GM19023 (cell line): Measurements from ENCODE around the gene SKP1.
A peak's percentile ranks its signal among the peaks of the same experiment; 100 is the strongest.

Source experiments
- ATAC-seq: cut with Tn5 transposase; IDR thresholded peaks from one replicate; pipeline ENCODE4 v1.9.1; 2021; ENCODE audit warnings: mild to moderate bottlenecking, moderate library complexity; ENCODE audit not compliant: unreplicated experiment

SKP1 gene

DNA sequence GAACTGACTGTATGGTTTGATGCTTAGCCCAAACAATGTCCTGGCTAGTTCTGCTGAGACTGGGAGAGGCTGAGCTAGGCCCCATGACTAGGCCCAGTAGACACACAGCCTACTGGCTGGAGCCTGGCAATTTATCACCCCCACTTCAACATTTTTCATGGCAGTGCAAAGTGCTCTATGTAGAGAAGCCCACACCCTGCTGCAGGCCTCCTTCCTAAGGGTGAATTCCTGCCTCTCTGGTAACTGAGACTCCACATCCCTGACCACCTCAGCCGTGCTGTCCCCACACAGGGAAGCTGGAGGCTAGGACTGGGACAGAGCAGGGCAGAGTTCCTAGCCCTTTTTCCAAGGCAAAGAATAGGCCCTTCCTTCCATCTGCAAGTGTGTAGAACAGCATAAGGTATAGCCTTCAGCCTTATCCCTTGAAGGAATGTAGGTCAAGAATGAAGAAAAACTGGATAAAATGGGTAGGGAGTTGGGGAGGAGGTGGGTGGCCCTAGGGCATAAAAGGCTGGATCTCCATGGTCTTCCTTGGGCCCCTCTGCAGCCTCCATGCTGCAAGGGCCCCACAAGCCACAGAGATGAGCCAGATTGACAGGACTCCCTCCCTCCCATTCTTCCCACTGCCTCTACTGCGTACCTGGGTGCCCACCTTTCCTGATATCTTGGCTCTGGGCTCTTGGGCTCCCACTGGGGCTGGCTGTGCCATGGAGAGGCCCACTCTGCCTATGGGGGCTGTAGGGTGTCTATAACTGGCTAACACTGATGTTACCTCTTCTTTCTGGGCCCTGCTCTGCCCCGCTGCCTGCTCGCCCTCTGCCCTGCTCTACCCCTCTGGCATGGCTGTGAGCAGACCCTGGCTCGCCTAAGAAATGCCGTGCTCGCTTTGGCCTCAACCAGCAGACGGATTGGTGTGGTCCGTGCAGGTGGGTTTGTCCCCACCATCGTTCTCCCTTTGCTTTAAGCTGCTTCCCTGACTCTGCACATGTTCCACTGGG, 32.5 kb downstream of the SKP1 start:
- ATAC-seq = no peak

DNA sequence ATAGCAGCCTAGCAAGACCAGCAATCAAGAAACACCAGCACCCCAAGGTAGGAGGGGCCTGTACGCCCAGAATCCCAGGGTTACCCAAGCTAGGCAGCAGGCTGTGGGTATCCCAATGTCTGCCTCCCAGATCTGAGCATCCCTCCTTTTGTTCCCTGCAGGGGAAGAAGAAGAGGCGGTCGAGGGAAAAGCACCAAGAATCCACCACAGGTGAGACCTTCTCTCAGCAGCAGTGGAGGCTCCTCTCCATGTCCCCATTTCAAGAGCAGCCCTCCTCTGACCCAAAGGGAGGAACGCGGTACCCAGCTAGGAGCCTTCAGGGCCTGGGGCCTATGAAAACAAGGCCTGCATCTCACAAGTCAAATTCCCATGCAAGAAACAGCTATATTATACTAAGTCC, 33.3 kb downstream of the SKP1 start:
- ATAC-seq = no peak

DNA sequence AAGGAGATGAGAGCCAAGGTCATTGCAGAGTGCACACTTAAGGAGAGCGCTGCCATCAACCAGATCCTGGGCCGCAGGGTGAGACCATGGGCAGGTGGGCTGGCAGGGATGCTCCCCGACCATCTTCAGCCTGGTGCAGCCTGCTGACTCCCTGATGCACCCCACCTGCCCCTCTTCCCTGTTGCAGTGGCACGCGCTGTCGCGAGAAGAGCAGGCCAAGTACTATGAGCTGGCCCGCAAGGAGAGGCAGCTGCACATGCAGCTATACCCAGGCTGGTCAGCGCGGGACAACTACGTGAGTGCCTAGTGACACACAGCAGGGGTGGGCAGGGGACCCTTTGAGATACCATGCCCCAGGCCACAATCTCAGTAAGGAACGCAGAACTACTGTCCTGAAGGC, 33.9 kb downstream of the SKP1 start:
- ATAC-seq = no peak

- ATAC-seq = no peak
Measured at GRCh38 chr5:134142052-134142451, 34.7 kb downstream of the SKP1 start.

DNA sequence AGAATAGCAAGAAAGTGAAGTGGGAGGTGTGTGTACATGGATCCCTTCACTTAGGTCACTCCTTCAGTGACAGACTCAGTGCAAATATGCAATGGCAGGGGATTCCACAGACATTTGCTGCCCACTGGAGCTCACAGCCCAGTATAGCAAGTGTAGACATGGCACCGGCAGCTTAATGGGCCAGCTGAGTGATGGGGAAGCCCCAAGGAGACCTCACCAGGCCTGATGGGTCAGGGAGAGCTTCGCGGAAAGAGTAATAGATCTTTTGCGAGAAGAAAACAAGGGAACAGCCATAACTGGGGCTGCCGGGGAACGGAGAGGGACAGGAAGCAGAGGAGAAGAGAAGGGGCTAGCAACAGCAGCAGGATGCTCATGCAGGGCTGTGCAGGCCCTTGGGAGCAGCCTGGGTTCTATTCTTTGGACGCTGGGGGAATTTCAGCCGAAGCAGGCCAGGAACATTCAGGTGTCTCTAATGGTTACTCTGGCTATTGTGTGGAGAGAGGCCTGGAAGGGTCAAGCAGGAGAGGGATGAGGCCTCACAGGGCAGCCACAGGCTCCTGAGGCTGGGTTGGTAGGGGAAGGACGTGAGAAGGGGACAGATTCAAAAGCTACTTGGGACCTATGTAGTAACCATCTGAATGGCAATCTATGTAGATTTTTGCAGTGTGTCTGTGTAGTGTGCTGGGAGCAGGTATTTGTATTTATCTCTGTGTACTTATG, 35.3 kb downstream of the SKP1 start:
- no peak for ATAC-seq

DNA sequence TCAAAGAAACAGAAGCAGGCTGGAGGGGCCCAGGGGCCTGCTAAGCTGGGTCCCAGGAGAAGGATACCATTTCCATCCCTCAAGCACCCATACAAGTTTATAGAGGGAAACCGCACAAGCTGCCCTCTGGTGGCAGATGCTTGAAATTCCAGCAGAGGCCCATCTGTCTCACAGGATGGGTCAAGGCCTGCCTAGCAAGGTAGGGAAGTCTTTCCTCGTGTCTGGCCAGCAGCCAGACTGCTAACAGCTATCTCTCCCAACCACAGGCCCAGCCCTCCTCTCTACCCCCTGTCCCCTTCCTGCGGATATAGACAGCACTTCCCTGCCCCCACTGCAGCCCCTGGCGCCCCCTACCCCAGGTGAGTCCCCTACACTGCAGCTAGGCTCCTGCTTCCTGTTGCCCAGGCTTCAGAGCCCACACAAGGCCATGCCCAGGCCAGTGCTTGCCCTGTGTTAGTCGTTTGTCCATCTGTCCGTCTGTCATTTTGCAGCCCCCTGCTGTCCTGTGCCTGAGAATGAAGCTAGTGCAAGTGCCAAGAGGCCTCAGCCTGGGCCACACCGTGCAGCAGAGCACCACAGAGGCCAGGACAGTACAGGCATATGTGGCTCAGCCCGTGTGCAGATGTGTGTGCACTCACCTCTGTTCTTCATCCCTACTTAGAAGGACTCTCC, 36.1 kb downstream of the SKP1 start:
- peak; percentile 41 for ATAC-seq

DNA sequence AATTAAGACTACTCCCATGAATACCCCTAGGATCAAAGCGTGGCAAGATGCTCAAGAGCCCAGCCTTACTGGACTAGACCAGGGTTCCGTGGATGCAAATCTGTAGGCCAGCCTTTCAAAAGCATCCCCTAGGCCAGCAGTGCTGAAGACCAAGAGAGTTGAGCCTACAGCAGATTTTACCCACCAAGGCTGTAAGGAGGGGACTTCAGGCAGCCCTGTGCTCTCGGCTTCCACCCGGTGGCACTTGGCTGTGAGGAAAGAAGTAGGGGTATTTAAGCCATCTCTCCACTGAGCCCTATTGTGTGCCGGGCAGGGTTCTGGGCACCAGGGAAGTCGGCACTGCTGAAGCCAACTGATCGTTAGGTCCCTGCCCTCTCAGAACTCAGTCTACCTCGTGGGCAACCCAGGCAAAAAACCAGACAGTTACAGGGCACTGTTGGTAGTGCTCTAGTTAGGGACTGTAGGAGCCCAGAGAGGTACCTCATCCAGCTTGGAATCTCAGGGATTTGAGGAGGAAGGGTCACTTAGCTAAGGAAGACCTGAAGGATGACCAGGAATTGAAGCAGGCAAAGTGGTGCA, 36.8 kb downstream of the SKP1 start:
- ATAC-seq = no peak

- no peak for ATAC-seq
Measured at GRCh38 chr5:134139377-134139851, 37.3 kb downstream of the SKP1 start.

DNA sequence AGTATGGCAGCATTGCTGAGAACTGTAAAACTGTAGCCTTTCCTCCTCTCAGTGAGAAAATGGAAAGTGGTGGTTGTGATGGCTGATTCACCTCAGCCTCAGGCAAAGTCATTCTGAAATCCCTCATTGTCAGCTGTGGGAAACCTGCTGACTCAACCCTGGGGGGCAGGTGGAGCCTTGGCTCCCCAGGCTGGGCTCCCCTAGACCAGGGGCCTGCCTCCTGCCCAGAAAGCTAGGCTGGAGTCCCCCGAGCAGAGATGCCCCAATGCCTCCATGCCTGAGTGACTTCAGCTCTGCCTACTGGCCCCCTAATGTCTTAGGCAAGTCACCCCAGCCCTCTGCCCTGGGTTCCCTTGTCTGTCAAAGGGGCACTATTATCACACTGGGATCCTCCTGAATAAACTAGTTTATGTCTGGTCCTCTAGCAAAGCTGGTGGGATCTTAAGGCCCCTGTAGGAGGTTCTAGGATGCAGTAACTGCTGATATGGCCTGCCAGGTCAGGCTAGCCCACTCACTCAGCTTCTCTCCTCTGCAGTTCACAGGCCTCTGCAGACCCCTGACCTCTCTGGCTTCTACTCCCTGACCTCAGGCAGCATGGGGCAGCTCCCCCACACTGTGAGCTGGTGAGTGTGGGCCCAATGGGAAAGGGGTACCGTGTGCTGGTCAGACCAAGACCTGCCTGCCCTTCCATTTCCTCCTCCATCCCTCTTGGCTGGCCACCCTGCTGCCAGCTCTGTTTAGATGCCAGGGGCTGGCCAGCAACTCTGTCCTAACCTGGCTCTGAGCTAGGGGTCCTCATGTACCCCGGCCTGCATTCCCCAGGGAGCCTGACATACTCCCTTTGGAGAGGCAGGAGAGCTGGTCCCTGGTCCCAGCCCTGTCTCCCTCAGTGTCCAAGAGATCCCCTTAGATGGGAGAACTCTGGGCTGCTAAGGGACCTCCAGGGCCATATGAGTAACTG, 38.1 kb downstream of the SKP1 start:
- peak; percentile 69 for ATAC-seq

- ATAC-seq = no peak
Measured at GRCh38 chr5:134136771-134137170, 40.0 kb downstream of the SKP1 start.

DNA sequence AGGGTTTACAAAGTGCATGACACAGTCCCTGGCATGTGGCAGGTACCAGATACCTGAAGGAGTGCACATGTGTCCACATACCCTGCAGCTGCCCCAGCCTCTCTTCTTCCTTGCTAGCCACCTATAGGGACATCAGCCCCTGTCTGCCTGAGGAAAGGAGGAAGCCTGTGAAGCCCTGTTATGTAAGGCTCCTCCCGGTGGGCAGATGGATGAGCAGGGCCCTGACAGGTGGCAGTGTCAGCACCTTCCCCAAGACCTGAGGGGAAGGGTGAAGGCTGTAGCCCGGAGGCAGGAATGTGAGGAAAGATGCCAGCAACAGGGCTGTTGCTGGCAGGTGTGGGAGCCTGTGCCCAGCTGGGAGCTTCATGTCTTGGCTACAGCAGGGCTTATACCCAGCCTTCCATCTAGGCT, 40.5 kb downstream of the SKP1 start:
- no peak for ATAC-seq

- ATAC-seq = no peak
Measured at GRCh38 chr5:134135091-134135655, 41.6 kb downstream of the SKP1 start.

DNA sequence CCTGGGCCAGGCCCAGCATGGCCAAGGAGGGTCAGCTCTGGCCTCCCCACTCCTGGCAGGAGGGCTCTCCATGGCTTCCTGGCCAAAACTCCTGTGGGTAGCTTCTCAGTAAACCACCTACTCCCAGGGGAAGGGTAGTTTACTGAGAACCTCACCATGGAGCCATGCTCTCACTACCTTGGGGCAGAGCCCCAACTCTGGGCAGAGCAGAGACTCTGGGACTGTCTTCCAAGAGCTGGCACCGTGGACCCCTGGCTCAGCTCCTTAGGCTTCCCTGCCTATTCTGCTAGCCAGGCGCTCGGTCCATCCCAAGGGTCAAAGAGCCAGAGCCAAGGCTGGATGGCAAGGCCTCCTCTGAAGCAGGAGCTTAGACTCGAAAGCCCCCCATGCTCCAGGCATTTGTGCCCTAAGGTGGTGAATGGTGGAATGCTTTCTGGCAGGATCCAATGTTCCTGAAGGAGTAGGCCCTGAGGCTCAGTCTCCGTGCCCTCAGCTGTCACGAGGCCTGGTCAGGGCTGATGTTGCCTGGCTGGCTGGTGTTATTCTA, 42.7 kb downstream of the SKP1 start:
- ATAC-seq = no peak

- ATAC-seq = no peak
Measured at GRCh38 chr5:134133188-134133994, 43.4 kb downstream of the SKP1 start.

DNA sequence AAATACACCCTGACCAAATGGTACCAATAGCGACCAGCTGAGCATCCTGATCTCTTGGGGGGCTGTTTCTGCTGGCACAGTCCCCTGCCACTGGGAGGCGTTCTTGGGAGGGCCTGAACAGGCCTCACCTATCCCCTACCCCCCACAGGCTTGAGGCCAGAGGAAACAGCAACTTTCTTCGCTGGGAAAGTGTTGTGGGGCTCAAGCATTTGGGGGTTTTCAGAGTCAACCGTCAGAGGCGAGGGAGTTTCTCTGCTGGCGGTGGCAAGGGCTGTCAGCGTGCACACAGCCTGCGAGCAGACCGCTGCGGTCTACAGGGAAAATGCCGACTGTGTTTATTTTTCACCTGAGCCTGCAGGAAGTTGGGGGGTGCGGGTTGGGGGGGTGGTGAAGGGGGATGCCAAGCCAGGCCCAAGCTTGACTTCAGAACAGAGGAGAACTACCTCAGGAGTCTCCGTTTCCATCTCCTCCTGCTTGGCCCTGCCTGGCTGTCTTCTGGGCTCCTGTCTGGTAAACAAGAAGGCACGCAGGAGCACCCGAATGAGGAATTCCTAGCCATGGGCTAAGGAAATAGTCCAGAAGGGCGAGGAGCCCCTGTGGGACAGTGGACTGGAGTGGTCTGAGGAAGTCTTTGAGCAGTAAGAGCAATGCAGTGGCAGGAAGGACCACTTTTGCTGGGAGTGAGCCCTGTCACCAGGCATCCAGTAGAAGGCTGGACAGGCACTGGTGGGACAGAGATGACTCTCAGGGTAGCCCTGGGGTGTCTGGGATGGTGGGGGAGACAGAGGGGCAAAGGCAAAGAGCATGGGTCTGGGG, 44.2 kb downstream of the SKP1 start:
- peak; percentile 70 for ATAC-seq

- ATAC-seq = no peak
Measured at GRCh38 chr5:134131578-134132350, 45.0 kb downstream of the SKP1 start.

DNA sequence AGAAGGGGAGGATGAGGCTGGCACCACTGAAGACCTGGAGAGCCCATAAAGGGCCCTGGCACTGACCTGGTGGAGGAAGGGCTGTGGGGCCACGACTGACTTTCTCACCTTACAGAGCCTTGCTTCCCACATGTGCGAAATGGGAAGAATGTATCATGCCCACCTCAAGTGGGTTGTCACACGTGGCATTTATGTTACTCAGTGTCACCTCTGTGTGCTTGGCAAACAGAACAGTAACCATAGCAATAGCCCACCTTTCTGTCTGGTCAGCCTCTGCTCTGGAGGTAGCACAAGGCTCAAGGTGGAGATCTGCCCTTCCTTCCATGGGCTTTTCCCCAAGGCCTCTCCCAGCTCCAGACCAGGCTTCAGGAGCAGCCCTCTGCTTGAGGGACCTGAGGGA, 45.6 kb downstream of the SKP1 start:
- no peak for ATAC-seq
